Measurements from ENCODE around the gene TTC39C. TPM values are rescaled to one million over a fixed set of nuclear protein-coding genes. Genes with fewer than 3 reads are reported as not detected.

Gene TTC39C
- total RNA-seq, 1 experiment from 2014 or later: 14.8 TPM

- no peaks in the 10 kb centered on the region for H3K4me1 ChIP-seq (ENCODE audit: control insufficient read depth, insufficient read depth, low read length)
- POLR2A ChIA-PET: no interaction called here
- CTCF ChIA-PET: no interaction called here
These were observed 9.9 kb downstream of the TTC39C start for GRCh38 chr18:24024425-24024824.

DNA sequence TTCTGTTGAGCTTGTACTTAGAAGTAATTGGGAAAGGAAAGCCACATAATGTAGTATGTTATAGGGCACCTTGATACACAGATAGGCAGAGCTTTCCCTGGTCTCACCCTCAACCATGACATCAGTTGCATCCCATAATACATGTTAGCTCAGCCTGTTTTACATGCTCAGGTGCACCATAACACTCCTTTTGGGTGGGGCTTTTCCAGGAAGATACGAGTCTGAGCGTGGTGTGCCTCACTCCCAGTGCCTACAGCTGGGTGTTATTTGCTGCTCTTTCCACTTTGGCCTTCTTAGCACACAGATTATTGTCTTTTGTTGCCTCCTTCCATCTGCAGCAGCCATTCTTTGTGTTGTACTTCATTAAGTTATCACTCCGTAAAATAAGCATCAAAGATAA is 11.9 kb downstream of the TTC39C start:
- ATAC-seq: no peak
- Histone ChIP-seq H3K4me3 (ENCODE audit: low read depth in 2 of 2, low read length in 2 of 2) (no peak overlapping the region), H3K27me3 (ENCODE audit: control insufficient read depth, insufficient read depth, low read length) (no peaks in the 10 kb centered on the region), H3K36me3 (ENCODE audit: control insufficient read depth, insufficient read depth, low read length) (no peaks in the 10 kb centered on the region), H3K27ac (ENCODE audit: low read length) (no peak overlapping the region), H3K4me1 (ENCODE audit: control insufficient read depth, insufficient read depth, low read length) (no peaks in the 10 kb centered on the region), H3K9me3 (ENCODE audit: control insufficient read depth, insufficient read depth, low read depth, low read length) (no peaks in the 10 kb centered on the region)
- DNase-seq (ENCODE audit: low read depth, low spot score): no peak
- in situ Hi-C loops (cut with HindIII; ENCODE audit: low pct_unique_long_range_greater_than_20kb, low sequenced_read_pairs) (no loop called here), intact Hi-C loops (cut with micrococcal nuclease; ENCODE audit: unreplicated experiment) (no loop called here)
- TF ChIP-seq POLR2AphosphoS5 (IDR thresholded peaks at IDR 0.05; ENCODE audit: low read depth, low read length): no peak
- TF ChIP-seq TCF7L2 (IDR thresholded peaks at IDR 0.05; ENCODE audit: low read depth, low read length): no peak
- TF ChIP-seq, protein P1, sequence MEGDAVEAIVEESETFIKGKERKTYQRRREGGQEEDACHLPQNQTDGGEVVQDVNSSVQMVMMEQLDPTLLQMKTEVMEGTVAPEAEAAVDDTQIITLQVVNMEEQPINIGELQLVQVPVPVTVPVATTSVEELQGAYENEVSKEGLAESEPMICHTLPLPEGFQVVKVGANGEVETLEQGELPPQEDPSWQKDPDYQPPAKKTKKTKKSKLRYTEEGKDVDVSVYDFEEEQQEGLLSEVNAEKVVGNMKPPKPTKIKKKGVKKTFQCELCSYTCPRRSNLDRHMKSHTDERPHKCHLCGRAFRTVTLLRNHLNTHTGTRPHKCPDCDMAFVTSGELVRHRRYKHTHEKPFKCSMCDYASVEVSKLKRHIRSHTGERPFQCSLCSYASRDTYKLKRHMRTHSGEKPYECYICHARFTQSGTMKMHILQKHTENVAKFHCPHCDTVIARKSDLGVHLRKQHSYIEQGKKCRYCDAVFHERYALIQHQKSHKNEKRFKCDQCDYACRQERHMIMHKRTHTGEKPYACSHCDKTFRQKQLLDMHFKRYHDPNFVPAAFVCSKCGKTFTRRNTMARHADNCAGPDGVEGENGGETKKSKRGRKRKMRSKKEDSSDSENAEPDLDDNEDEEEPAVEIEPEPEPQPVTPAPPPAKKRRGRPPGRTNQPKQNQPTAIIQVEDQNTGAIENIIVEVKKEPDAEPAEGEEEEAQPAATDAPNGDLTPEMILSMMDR (IDR thresholded peaks at IDR 0.05): no peak
- TF ChIP-seq, protein P2, sequence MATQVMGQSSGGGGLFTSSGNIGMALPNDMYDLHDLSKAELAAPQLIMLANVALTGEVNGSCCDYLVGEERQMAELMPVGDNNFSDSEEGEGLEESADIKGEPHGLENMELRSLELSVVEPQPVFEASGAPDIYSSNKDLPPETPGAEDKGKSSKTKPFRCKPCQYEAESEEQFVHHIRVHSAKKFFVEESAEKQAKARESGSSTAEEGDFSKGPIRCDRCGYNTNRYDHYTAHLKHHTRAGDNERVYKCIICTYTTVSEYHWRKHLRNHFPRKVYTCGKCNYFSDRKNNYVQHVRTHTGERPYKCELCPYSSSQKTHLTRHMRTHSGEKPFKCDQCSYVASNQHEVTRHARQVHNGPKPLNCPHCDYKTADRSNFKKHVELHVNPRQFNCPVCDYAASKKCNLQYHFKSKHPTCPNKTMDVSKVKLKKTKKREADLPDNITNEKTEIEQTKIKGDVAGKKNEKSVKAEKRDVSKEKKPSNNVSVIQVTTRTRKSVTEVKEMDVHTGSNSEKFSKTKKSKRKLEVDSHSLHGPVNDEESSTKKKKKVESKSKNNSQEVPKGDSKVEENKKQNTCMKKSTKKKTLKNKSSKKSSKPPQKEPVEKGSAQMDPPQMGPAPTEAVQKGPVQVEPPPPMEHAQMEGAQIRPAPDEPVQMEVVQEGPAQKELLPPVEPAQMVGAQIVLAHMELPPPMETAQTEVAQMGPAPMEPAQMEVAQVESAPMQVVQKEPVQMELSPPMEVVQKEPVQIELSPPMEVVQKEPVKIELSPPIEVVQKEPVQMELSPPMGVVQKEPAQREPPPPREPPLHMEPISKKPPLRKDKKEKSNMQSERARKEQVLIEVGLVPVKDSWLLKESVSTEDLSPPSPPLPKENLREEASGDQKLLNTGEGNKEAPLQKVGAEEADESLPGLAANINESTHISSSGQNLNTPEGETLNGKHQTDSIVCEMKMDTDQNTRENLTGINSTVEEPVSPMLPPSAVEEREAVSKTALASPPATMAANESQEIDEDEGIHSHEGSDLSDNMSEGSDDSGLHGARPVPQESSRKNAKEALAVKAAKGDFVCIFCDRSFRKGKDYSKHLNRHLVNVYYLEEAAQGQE (IDR thresholded peaks at IDR 0.05; ENCODE audit: insufficient read depth in 1 of 2, low read depth in 2 of 2, low read length in 1 of 2): no peak
- TF ChIP-seq SIN3A (IDR thresholded peaks at IDR 0.05; ENCODE audit: borderline replicate concordance, insufficient read depth, low read depth, low read length): no peak
- POLR2A ChIA-PET: no interaction called here
- BruUV-seq (replicated peaks): no TSS peak
- CTCF ChIA-PET: no interaction called here

More at GRCh38 chr18:24024425-24024824, 9.9 kb downstream of the TTC39C start:
- no peaks in the 10 kb centered on the region for H3K36me3 ChIP-seq (ENCODE audit: control insufficient read depth, insufficient read depth, low read length)
- no peaks in the 10 kb centered on the region for H3K27me3 ChIP-seq (ENCODE audit: control insufficient read depth, insufficient read depth, low read length)
- no TSS peak for BruUV-seq (replicated peaks)
- H3K9me3 ChIP-seq (ENCODE audit: control insufficient read depth, insufficient read depth, low read depth, low read length): no peaks in the 10 kb centered on the region
- TF ChIP-seq TCF7L2 (IDR thresholded peaks at IDR 0.05; ENCODE audit: low read depth, low read length) (no peak), SIN3A (IDR thresholded peaks at IDR 0.05; ENCODE audit: borderline replicate concordance, insufficient read depth, low read depth, low read length) (no peak), POLR2AphosphoS5 (IDR thresholded peaks at IDR 0.05; ENCODE audit: low read depth, low read length) (no peak)
- TF ChIP-seq, protein P2 (IDR thresholded peaks at IDR 0.05; ENCODE audit: insufficient read depth in 1 of 2, low read depth in 2 of 2, low read length in 1 of 2): no peak
- TF ChIP-seq, protein P1 (IDR thresholded peaks at IDR 0.05): no peak
- DNase-seq (ENCODE audit: low read depth, low spot score) (no peak), ATAC-seq (no peak)
- no peak overlapping the region for H3K27ac ChIP-seq (ENCODE audit: low read length)
- in situ Hi-C loops (cut with HindIII; ENCODE audit: low pct_unique_long_range_greater_than_20kb, low sequenced_read_pairs) (no loop called here), intact Hi-C loops (cut with micrococcal nuclease; ENCODE audit: unreplicated experiment) (no loop called here)
- no peak overlapping the region for H3K4me3 ChIP-seq (ENCODE audit: low read depth in 2 of 2, low read length in 2 of 2)

Measured in Panc1 (cell line).